Stomach (tissue), 9 donors: ENCODE measurements around the gene BMP5. TPM values are rescaled to one million over a fixed set of nuclear protein-coding genes. Genes with fewer than 3 reads are reported as not detected.

Experiments
- DNase-seq, 2 donors: peaks; one replicate each; pipeline versions ENCODE4 v3.0.0 to v3.0.0-alpha.2; 2013 to 2019
- H3K27ac ChIP-seq, 5 donors: fragments of 200-600 bp in 4 of 5; sonication (generic) in 4 of 5; one replicate each; pipeline ENCODE4 v1.5.1; 2013 to 2019; ENCODE audit warnings: mild to moderate bottlenecking in 1 of 5, moderate library complexity in 1 of 5
- H3K27me3 ChIP-seq, 3 donors: fragments of 200-600 bp; sonication (generic); one replicate each; pipeline ENCODE4 v1.5.1; 2017 to 2019; ENCODE audit warnings: mixed run types in 1 of 3
- H3K36me3 ChIP-seq, 4 donors: fragments of 200-600 bp; sonication (generic); 1 replicate in 3 of 4; 2 replicates in 1 of 4; pipeline ENCODE4 v1.5.1; 2016 to 2019
- H3K4me1 ChIP-seq, 4 donors: fragments of 200-600 bp; sonication (generic); one replicate each; pipeline ENCODE4 v1.5.1; 2016 to 2019
- H3K4me3 ChIP-seq, 4 donors: fragments of 200-600 bp; sonication (generic) in 3 of 4; one replicate each; pipeline ENCODE4 v1.5.1; 2016 to 2019; ENCODE audit warnings: mild to moderate bottlenecking in 1 of 4
- H3K9me3 ChIP-seq, 4 donors: fragments of 200-600 bp; sonication (generic); one replicate each; pipeline ENCODE4 v1.5.1; 2016 to 2019
- EP300 ChIP-seq: sonication (generic); formaldehyde crosslinking; IDR thresholded peaks from one replicate; pipeline ENCODE4 v1.6.1; 2017; ENCODE audit warnings: antibody characterized with exemption
- POLR2A ChIP-seq, 4 donors: fragments of 450-650 bp; IDR thresholded peaks; one replicate each; pipeline ENCODE4 v1.6.1; 2016; ENCODE audit warnings: antibody characterized with exemption in 4 of 4, control low read depth in 2 of 4, mild to moderate bottlenecking in 1 of 4, moderate library complexity in 1 of 4
- POLR2AphosphoS5 ChIP-seq, 3 donors: sonication (generic); formaldehyde crosslinking; IDR thresholded peaks; one replicate each; pipeline ENCODE4 v1.6.1; 2016; ENCODE audit warnings: antibody characterized with exemption in 3 of 3
- WGBS, 5 donors: extraction: QIAGEN DNeasy Blood & Tissue Kit in 3 of 5; methylation state at CpG; one replicate each; pipeline versions ENCODE4 v1.1.5 to v1.1.7; 2013 to 2018; 5-methylcytosine and 5-hydroxymethylcytosine counted together
- intact Hi-C: fragments of 100-400 bp; cut with DNase I; formaldehyde crosslinking; loops from one replicate; pipeline ENCODE4 v1.15.1; 2023; ENCODE audit warnings: low total_unique reads
- polyA plus RNA-seq, 3 donors: library from polyadenylated mRNA; stranded (reverse); fragments of 200-250 nt; gene quantifications; one replicate each; pipeline ENCODE4 v1.2.3, GENCODE V29; 2013
- total RNA-seq, 5 donors: library from RNA; depleted of rRNA; stranded (reverse); fragments of >200 nt; gene quantifications; one replicate each; pipeline versions ENCODE4 v1.1.0 to v1.2.3, GENCODE V29; 2014 to 2016
- TF ChIP-seq, protein P1 (sequence below), 7 experiments: fragments of 450-650 bp in 4 of 7; fragments of 200-600 bp in 3 of 7; sonication (generic) in 3 of 7; IDR thresholded peaks; one replicate each; pipeline ENCODE4 v1.5.1; 2016 to 2019; ENCODE audit warnings: antibody characterized with exemption in 7 of 7, control low read depth in 2 of 7, mild to moderate bottlenecking in 1 of 7
- donor health status: healthy with polysubstance abuse.
- donor health status: Bipolar disorder and iron deficiency.
- donor health status: healthy.

Gene BMP5
- total and polyA plus RNA-seq, 8 donors: 0.25 to 18.1 (median 1.4) TPM; not detected in 1

DNA sequence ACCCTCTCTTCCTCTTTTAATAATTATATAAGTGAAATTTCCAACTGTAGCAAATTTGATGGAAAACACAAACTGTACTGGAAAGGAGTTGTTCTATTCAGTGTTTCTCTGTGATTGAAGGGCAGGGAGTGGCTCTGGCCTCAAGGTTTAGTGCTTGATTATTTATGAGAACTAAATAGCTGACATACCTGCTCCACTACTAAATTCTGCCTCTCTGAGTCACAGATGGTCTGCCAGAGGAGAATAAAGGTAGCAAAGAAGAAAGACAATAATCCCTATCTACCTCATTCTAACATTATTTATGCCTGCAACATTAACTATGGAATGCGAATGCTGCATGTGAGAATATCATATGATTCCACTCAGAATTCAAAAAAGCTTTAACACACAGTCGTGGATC lies 9.3 kb downstream of the BMP5 start:
- no peak for DNase-seq
- Histone ChIP-seq H3K4me3 (no peak overlapping the region), H3K4me1 (no peaks in the 10 kb centered on the region), H3K9me3 (no peaks in the 10 kb centered on the region), H3K27ac (no peak overlapping the region), H3K27me3 (no peaks in the 10 kb centered on the region), H3K36me3 (no peaks in the 10 kb centered on the region)
- intact Hi-C loops: no loop called here
- TF ChIP-seq, protein P1, sequence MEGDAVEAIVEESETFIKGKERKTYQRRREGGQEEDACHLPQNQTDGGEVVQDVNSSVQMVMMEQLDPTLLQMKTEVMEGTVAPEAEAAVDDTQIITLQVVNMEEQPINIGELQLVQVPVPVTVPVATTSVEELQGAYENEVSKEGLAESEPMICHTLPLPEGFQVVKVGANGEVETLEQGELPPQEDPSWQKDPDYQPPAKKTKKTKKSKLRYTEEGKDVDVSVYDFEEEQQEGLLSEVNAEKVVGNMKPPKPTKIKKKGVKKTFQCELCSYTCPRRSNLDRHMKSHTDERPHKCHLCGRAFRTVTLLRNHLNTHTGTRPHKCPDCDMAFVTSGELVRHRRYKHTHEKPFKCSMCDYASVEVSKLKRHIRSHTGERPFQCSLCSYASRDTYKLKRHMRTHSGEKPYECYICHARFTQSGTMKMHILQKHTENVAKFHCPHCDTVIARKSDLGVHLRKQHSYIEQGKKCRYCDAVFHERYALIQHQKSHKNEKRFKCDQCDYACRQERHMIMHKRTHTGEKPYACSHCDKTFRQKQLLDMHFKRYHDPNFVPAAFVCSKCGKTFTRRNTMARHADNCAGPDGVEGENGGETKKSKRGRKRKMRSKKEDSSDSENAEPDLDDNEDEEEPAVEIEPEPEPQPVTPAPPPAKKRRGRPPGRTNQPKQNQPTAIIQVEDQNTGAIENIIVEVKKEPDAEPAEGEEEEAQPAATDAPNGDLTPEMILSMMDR (IDR thresholded peaks at IDR 0.05): no peak
- WGBS, 5 donors: 85 to 90% (median 87%) methylated on average over 2 of the region's 2 CpGs

DNA sequence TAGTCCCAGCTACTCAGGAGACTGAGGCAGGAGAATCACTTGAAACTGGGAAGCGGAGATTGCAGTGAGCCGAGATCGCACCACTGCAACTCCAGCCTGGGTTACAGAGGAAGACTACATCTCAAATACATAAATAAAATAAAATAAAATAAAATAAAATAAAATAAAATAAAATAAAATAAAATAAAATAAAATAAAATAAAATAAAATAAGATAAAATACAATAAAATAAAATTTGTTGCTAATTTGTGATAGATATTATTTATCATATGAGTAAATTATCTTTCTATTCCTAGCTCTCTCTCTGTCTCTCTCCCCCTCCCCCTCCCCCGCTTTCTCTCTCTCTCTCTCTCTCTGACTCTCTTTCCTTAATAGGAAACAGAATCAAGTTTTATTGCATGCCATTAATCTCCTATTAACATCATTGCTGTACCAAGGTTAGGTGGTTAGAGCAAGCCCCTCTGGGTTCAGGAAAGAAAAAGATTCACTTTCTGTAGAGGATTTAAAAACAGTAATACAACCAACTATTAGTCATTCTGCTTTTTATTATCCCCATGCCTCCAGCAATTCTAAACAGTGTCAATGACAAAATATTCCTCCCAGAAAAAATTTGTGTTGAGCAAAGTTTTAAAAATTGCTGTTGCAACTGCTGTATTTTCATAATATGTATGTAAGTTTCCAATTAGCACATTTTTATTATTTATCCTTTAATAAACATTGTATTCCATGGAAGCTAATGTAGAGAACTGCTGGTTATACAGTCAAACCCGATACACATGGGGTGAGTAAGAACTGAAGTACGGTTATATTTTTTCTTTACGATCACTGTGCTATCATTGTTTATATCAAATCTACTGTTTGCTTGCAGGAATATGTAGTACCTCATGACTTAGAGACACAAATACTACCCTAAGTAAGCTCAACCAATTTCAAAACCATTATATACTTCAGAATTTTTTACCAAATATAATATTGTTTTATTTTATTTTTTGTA lies 22.1 kb downstream of the BMP5 start:
- Histone ChIP-seq H3K27me3 (no peaks in the 10 kb centered on the region), H3K27ac (no peak overlapping the region), H3K4me1 (no peaks in the 10 kb centered on the region), H3K9me3 (no peaks in the 10 kb centered on the region), H3K36me3 (no peaks in the 10 kb centered on the region), H3K4me3 (no peak overlapping the region)
- no peak for DNase-seq
- TF ChIP-seq POLR2AphosphoS5 (IDR thresholded peaks at IDR 0.05) (no peak), EP300 (no peak), POLR2A (IDR thresholded peaks at IDR 0.05) (no peak)
- TF ChIP-seq, protein P1 (IDR thresholded peaks at IDR 0.05): no peak
- 84 to 86% (median 86%) methylated on average over 7 of the region's 7 CpGs for WGBS, 5 donors
- intact Hi-C loops: no loop called here

DNA sequence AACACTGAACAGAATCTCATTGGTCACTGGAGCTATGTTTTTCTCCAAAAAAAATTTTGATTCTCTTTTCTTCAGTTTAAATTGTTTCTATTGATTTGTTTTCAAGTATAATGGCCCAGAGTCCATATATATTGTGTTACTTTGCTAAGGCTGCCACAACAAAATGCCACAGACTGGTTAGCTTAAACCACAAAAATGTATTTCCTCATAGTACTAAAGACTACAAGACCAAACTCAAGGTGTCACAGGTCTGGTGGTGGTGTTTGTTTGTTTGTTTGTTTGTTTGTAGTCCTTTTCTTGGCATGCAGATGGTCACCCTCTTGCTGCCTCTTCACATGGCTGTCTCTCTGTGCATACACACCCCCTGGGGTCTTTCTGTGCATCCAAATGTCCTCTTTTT lies 34.0 kb downstream of the BMP5 start:
- H3K4me3 ChIP-seq: no peak overlapping the region
- no peaks in the 10 kb centered on the region for H3K36me3 ChIP-seq
- peaks cover 0 to 7% (median 6%) of the 10 kb centered on the region in 4 donors for H3K4me1 ChIP-seq
- H3K9me3 ChIP-seq: no peaks in the 10 kb centered on the region
- no peaks in the 10 kb centered on the region for H3K27me3 ChIP-seq
- H3K27ac ChIP-seq: no peak overlapping the region
- intact Hi-C loops: no loop called here
- DNase-seq: no peak
- TF ChIP-seq POLR2A (IDR thresholded peaks at IDR 0.05) (no peak), EP300 (no peak), POLR2AphosphoS5 (IDR thresholded peaks at IDR 0.05) (no peak)
- TF ChIP-seq, protein P1 (IDR thresholded peaks at IDR 0.05): no peak

DNA sequence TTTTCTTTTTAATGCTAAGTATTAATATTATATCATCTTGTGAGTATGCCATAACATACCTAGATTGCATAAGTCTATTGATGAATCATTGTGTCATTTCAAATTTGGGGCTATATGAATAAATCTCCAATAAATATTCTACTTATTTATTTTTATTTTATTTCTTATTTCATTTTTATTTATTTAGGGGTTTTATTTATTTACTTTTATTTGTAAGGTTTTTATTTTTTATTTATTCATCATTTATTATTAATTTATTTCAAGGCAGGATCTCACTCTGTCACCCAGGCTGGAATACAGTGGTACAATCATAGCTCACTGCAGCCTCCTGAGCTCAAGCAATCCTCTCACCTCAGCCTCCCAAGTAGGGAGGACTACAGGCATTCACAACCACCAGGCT lies 36.3 kb downstream of the BMP5 start:
- no peak for DNase-seq
- no peak for TF ChIP-seq EP300
- TF ChIP-seq POLR2AphosphoS5 (IDR thresholded peaks at IDR 0.05): no peak
- intact Hi-C loops: no loop called here
- H3K4me1 ChIP-seq: peaks cover 0 to 12% (median 6%) of the 10 kb centered on the region in 4 donors
- H3K27ac ChIP-seq: no peak overlapping the region
- no peaks in the 10 kb centered on the region for H3K36me3 ChIP-seq
- no peak overlapping the region for H3K4me3 ChIP-seq
- no peaks in the 10 kb centered on the region for H3K27me3 ChIP-seq
- H3K9me3 ChIP-seq: no peaks in the 10 kb centered on the region

DNA sequence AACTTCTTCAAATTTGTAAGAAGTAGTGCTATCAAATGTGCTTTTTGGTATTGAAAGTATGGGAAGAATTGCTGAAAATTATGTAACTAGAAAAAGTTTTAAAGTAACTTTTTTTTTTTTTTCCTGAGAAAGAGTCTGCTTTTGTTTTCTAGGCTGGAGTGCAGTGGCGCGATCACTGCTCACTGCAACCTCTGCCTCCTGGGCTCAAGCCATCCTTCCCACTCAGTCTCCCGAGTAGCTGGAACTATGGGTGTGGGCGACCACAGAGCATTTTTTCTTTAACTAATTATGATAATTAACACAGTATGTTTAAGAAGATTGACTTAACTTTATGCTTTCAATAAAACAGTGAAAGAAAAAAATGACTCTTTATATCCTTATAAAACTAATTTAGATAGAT lies 38.4 kb downstream of the BMP5 start:
- no peaks in the 10 kb centered on the region for H3K36me3 ChIP-seq
- intact Hi-C loops: no loop called here
- DNase-seq: no peak
- H3K4me3 ChIP-seq: no peak overlapping the region
- no peak overlapping the region for H3K27ac ChIP-seq
- peaks cover 0 to 12% (median 6%) of the 10 kb centered on the region in 4 donors for H3K4me1 ChIP-seq
- 23 to 51% (median 36%) methylated on average over 4 of the region's 4 CpGs for WGBS, 5 donors
- no peaks in the 10 kb centered on the region for H3K9me3 ChIP-seq
- H3K27me3 ChIP-seq: no peaks in the 10 kb centered on the region
- TF ChIP-seq EP300 (no peak), POLR2A (IDR thresholded peaks at IDR 0.05) (no peak), POLR2AphosphoS5 (IDR thresholded peaks at IDR 0.05) (no peak)
- TF ChIP-seq, protein P1 (IDR thresholded peaks at IDR 0.05): no peak
